Testis (tissue), 2 donors: ENCODE measurements around the gene RASSF7.

Experiments
- CTCF ChIP-seq, 3 experiments: fragments of 450-650 bp in 2 of 3; fragments of 200-600 bp in 1 of 3; sonication (generic) in 1 of 3; IDR thresholded peaks; one replicate each; pipeline ENCODE4 v1.5.1; 2016 to 2019; ENCODE audit warnings: antibody characterized with exemption in 3 of 3, mild to moderate bottlenecking in 2 of 3, moderate library complexity in 1 of 3
- POLR2A ChIP-seq: fragments of 450-650 bp; IDR thresholded peaks from one replicate; pipeline ENCODE4 v1.6.1; 2017; ENCODE audit warnings: antibody characterized with exemption, mild to moderate bottlenecking, moderate library complexity

- no peak for TF ChIP-seq CTCF (IDR thresholded peaks at IDR 0.05)
- no peak for TF ChIP-seq POLR2A
Observed at GRCh38 chr11:550746-551085, 10.1 kb upstream of the RASSF7 start.
